Measurements from ENCODE around the gene SIN3A.
"Not testable (repeated sequence)": the region's sequence is repeated elsewhere in the genome, so short reads cannot be mapped to it uniquely, and the experiment has no call there.

SIN3A gene

GRCh38 chr15:75332093-75332492 is 119.4 kb downstream of the SIN3A start:
- not testable (repeated sequence) for DNase-seq

- no peak for DNase-seq
Observed at GRCh38 chr15:75329571-75329970, 121.9 kb downstream of the SIN3A start.

- DNase-seq = no peak
Observed at GRCh38 chr15:75328493-75329314, 122.8 kb downstream of the SIN3A start.

- no peak for DNase-seq
Observed at GRCh38 chr15:75327491-75327890, 124.0 kb downstream of the SIN3A start.

- DNase-seq = no peak
Observed at GRCh38 chr15:75327005-75327404, 124.5 kb downstream of the SIN3A start.

- no peak for DNase-seq
Observed at GRCh38 chr15:75325922-75326321, 125.6 kb downstream of the SIN3A start.

- DNase-seq = no peak
Observed at GRCh38 chr15:75321711-75322110, 129.8 kb downstream of the SIN3A start.

Data from SIG-M5 (cell line).